ENCODE data around the gene ETS2. TPM values are rescaled to one million over a fixed set of nuclear protein-coding genes. Genes with fewer than 3 reads are reported as not detected.

ETS2 gene
- total and polyA plus RNA-seq, 2 donors (not counting 1 experiment from before 2014, with no cell fraction given) = 1.9 to 5.6 TPM

DNA sequence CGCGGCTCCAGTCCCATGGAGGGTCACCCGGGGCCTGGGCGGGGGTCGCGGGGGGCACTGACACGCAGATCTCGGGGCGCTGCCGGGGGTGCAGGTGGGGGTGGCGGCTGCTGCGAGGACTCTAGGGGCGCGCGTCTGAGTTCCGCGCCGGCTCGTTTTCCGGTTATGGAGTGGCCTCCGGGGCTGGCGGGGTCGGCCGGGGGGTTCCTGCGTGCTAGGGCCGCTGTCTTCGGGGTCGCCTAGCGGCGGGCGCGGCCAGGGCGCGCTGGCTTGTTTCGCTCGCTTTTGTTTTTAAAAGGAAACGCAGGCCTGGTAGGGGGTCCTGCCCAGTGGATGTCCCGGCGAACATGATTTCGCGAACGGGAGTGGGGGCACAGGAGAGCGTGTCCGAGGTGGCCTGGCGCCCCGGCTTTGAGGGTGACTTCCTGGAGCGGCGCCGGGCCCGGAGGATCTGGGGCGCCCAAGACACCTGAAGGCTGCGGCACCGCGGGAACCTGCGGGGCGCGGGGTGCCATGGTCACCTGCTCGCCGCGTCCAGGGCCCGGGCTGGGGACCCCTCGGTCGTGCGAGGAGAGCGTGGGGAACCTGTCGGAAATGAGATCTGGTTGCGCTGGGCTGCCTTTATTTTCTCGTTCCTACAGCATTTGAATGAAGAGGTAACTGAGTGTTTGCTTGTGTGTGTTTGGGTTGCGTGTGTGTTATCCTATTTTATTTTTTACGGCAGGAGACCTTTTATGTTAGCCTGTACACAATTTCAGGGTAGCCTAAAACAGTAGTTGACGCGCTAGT lies 618 bp downstream of the ETS2 start:
- H3K27me3 Mint-ChIP-seq = peaks cover 28% of the 10 kb centered on the region
- Histone ChIP-seq H3K36me3 (replicated peaks in 1 of 2; ENCODE audit: control extremely low read depth in 1 of 2, control insufficient read depth in 1 of 2, extremely low read depth in 1 of 2, insufficient read depth in 2 of 2, low read length in 1 of 2) (no peaks in the 10 kb centered on the region), H3K9ac (ENCODE audit: low read length) (peak overlapping the region; percentile 78), H3K4me3 (ENCODE audit: control extremely low read depth in 1 of 5, extremely low read depth in 1 of 5, insufficient read depth in 1 of 5, low read depth in 2 of 5, low read length in 4 of 5) (peak overlapping the region; percentile 50 to 86 (median 65)), H4K20me1 (ENCODE audit: control insufficient read depth, insufficient read depth, low read length, poor library complexity, severe bottlenecking) (no peaks in the 10 kb centered on the region), H3K4me2 (replicated peaks; ENCODE audit: low read depth, low read length, poor library complexity, severe bottlenecking) (peak overlapping the region; percentile 96), H3K79me2 (ENCODE audit: control insufficient read depth, insufficient read depth, low read length) (no peaks in the 10 kb centered on the region), H3K9me3 (ENCODE audit: control extremely low read depth in 1 of 3, control insufficient read depth in 2 of 3, insufficient read depth in 1 of 3, low read length in 2 of 3) (peaks cover 0 to 3% (median 0%) of the 10 kb centered on the region in 3 donors), H3K27ac (ENCODE audit: low read length in 2 of 2) (peak overlapping the region in 1 of 2 donors; percentile 16), H2AFZ (ENCODE audit: insufficient read depth, low read depth, low read length, poor library complexity, severe bottlenecking) (peak overlapping the region; percentile 96), H3K4me1 (ENCODE audit: control insufficient read depth in 2 of 2, insufficient read depth in 2 of 2, low read length in 2 of 2) (peaks cover 15 to 23% of the 10 kb centered on the region in 2 donors), H3K27me3 (replicated peaks in 1 of 4; ENCODE audit: control extremely low read depth in 1 of 4, control insufficient read depth in 3 of 4, insufficient read depth in 4 of 4, low read length in 3 of 4) (peaks cover 0 to 23% (median 11%) of the 10 kb centered on the region in 4 experiments)
- CTCF ChIA-PET = interaction anchor here (0.6 to 1.1 kb wide), 2 partner anchors 229 to 309 kb away, joined by 3 to 4 read pairs; no protein-coding TSS in a partner anchor
- intact Hi-C loops (cut with micrococcal nuclease) = loop anchor here (1.0 kb wide), 1 partner anchor 25 kb away; no protein-coding TSS in a partner anchor
- peak; percentile 37 for DNase-seq
- ATAC-seq (ENCODE audit: low read depth) = peak; percentile 28
- H3K27ac Mint-ChIP-seq = peak overlapping the region; percentile 54
- peak overlapping the region; percentile 82 for H3K4me3 Mint-ChIP-seq
- POLR2A ChIA-PET = no interaction called here
- under 1% methylated on average over 70 of the region's 72 CpGs for WGBS (ENCODE audit: insufficient coverage)
- no peaks in the 10 kb centered on the region for H3K9me3 Mint-ChIP-seq (ENCODE audit: insufficient read depth)
- TF ChIP-seq, protein P1, sequence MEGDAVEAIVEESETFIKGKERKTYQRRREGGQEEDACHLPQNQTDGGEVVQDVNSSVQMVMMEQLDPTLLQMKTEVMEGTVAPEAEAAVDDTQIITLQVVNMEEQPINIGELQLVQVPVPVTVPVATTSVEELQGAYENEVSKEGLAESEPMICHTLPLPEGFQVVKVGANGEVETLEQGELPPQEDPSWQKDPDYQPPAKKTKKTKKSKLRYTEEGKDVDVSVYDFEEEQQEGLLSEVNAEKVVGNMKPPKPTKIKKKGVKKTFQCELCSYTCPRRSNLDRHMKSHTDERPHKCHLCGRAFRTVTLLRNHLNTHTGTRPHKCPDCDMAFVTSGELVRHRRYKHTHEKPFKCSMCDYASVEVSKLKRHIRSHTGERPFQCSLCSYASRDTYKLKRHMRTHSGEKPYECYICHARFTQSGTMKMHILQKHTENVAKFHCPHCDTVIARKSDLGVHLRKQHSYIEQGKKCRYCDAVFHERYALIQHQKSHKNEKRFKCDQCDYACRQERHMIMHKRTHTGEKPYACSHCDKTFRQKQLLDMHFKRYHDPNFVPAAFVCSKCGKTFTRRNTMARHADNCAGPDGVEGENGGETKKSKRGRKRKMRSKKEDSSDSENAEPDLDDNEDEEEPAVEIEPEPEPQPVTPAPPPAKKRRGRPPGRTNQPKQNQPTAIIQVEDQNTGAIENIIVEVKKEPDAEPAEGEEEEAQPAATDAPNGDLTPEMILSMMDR (IDR thresholded peaks at IDR 0.05) = no peak
- TF ChIP-seq EZH2 (IDR thresholded peaks at IDR 0.05; ENCODE audit: borderline replicate concordance, insufficient read depth, low read depth, low read length, poor library complexity, severe bottlenecking) = no peak
- H3K4me1 Mint-ChIP-seq = peaks cover 24% of the 10 kb centered on the region

DNA sequence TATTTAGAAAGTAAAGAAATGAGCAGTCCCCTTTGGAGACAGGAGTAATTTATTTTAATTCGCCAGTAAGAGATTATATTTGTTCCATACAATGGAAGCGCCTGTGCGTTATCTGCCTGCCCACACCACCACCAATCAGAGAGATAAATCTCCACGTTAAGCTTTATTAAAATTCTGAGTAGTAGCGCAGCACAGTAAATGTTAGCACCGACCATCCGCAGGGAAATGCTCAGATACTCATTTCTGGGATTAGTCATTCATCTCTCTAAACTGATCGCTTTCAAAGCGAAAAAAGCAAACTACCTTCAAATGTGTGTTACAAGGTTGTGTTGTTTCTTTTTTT lies 1.2 kb downstream of the ETS2 start:
- peak overlapping the region; percentile 82 for H3K4me3 Mint-ChIP-seq
- WGBS (ENCODE audit: insufficient coverage) = 10% methylated on average over 2 of the region's 9 CpGs
- no peaks in the 10 kb centered on the region for H3K36me3 ChIP-seq (replicated peaks in 1 of 2; ENCODE audit: control extremely low read depth in 1 of 2, control insufficient read depth in 1 of 2, extremely low read depth in 1 of 2, insufficient read depth in 2 of 2, low read length in 1 of 2)
- H3K79me2 ChIP-seq (ENCODE audit: control insufficient read depth, insufficient read depth, low read length) = no peaks in the 10 kb centered on the region
- peak overlapping the region; percentile 54 for H3K27ac Mint-ChIP-seq
- ChIA-PET CTCF (interaction anchor here (0.7 to 1.1 kb wide), 2 partner anchors 75 to 229 kb away, joined by 3 to 4 read pairs; no protein-coding TSS in a partner anchor), POLR2A (no interaction called here)
- peaks cover 24% of the 10 kb centered on the region for H3K4me1 Mint-ChIP-seq
- H4K20me1 ChIP-seq (ENCODE audit: control insufficient read depth, insufficient read depth, low read length, poor library complexity, severe bottlenecking) = no peaks in the 10 kb centered on the region
- peaks cover 22% of the 10 kb centered on the region for H3K27me3 Mint-ChIP-seq
- H3K9me3 Mint-ChIP-seq (ENCODE audit: insufficient read depth) = no peaks in the 10 kb centered on the region
- no peak overlapping the region for H3K27ac ChIP-seq (ENCODE audit: low read length in 2 of 2)
- H2AFZ ChIP-seq (ENCODE audit: insufficient read depth, low read depth, low read length, poor library complexity, severe bottlenecking) = peak overlapping the region; percentile 96
- TF ChIP-seq, protein P1 (IDR thresholded peaks at IDR 0.05) = no peak
- no peak for TF ChIP-seq EZH2 (IDR thresholded peaks at IDR 0.05; ENCODE audit: borderline replicate concordance, insufficient read depth, low read depth, low read length, poor library complexity, severe bottlenecking)
- peaks cover 15 to 23% of the 10 kb centered on the region in 2 donors for H3K4me1 ChIP-seq (ENCODE audit: control insufficient read depth in 2 of 2, insufficient read depth in 2 of 2, low read length in 2 of 2)
- H3K4me2 ChIP-seq (replicated peaks; ENCODE audit: low read depth, low read length, poor library complexity, severe bottlenecking) = peak overlapping the region; percentile 96
- intact Hi-C loops (cut with micrococcal nuclease) = loop anchor here (1.0 kb wide), 1 partner anchor 24 kb away; no protein-coding TSS in a partner anchor
- ATAC-seq (ENCODE audit: low read depth) (no peak), DNase-seq (no peak)
- H3K27me3 ChIP-seq (replicated peaks in 1 of 4; ENCODE audit: control extremely low read depth in 1 of 4, control insufficient read depth in 3 of 4, insufficient read depth in 4 of 4, low read length in 3 of 4) = peaks cover 0 to 23% (median 11%) of the 10 kb centered on the region in 4 experiments
- peak overlapping the region; percentile 78 for H3K9ac ChIP-seq (ENCODE audit: low read length)
- H3K4me3 ChIP-seq (ENCODE audit: control extremely low read depth in 1 of 5, extremely low read depth in 1 of 5, insufficient read depth in 1 of 5, low read depth in 2 of 5, low read length in 4 of 5) = peak overlapping the region in 4 of 5 experiments; percentile 64 to 86 (median 70)
- peaks cover 0 to 3% (median 0%) of the 10 kb centered on the region in 3 donors for H3K9me3 ChIP-seq (ENCODE audit: control extremely low read depth in 1 of 3, control insufficient read depth in 2 of 3, insufficient read depth in 1 of 3, low read length in 2 of 3)
